Occipital lobe (tissue), 2 donors: ENCODE results near the gene JAM2. TPM values are rescaled to one million over a fixed set of nuclear protein-coding genes. Genes with fewer than 3 reads are reported as not detected.
"Not testable (repeated sequence)": the region's sequence is repeated elsewhere in the genome, so short reads cannot be mapped to it uniquely, and the experiment has no call there.

Experiments used
- DNase-seq: peaks from one replicate; lab custom pipeline; 2025; lab: John Stamatoyannopoulos, UW
- total RNA-seq: library from RNA; depleted of rRNA; stranded (reverse); fragments of >200 nt; gene quantifications from one replicate; pipeline ENCODE4 v1.2.3, GENCODE V29; 2014

JAM2 gene
- total RNA-seq, 1 donor from 2014 or later: 22.3 TPM

- DNase-seq: no peak
Observed at GRCh38 chr21:25646474-25646873, 7.4 kb downstream of the JAM2 start.

GRCh38 chr21:25647647-25648046 is 8.6 kb downstream of the JAM2 start:
- DNase-seq: no peak

- no peak for DNase-seq
Observed at GRCh38 chr21:25649146-25649545, 10.1 kb downstream of the JAM2 start.

GRCh38 chr21:25656412-25656811 is 17.4 kb downstream of the JAM2 start:
- DNase-seq: no peak

- no peak for DNase-seq
Observed at GRCh38 chr21:25657140-25657539, 18.1 kb downstream of the JAM2 start.

- no peak for DNase-seq
Observed at GRCh38 chr21:25658427-25659035, 19.5 kb downstream of the JAM2 start.

GRCh38 chr21:25660233-25660632 is 21.2 kb downstream of the JAM2 start:
- DNase-seq: no peak

GRCh38 chr21:25664491-25664931 is 25.5 kb downstream of the JAM2 start:
- DNase-seq: no peak

- no peak for DNase-seq
Observed at GRCh38 chr21:25670726-25671125, 31.7 kb downstream of the JAM2 start.

GRCh38 chr21:25676451-25676850 is 37.4 kb downstream of the JAM2 start:
- DNase-seq: no peak

GRCh38 chr21:25682382-25682781 is 43.3 kb downstream of the JAM2 start:
- DNase-seq: no peak

- DNase-seq: no peak
Observed at GRCh38 chr21:25687787-25688186, 48.7 kb downstream of the JAM2 start.

- DNase-seq: no peak
Observed at GRCh38 chr21:25688275-25689155, 49.5 kb downstream of the JAM2 start.

- DNase-seq: no peak
Observed at GRCh38 chr21:25689226-25689625, 50.2 kb downstream of the JAM2 start.

- no peak for DNase-seq
Observed at GRCh38 chr21:25691976-25692375, 52.9 kb downstream of the JAM2 start.

- DNase-seq: not testable (repeated sequence)
Observed at GRCh38 chr21:25695461-25695860, 56.4 kb downstream of the JAM2 start.

- DNase-seq: no peak
Observed at GRCh38 chr21:25700741-25701140, 61.7 kb downstream of the JAM2 start.

- DNase-seq: no peak
Observed at GRCh38 chr21:25701529-25701928, 62.5 kb downstream of the JAM2 start.

- no peak for DNase-seq
Observed at GRCh38 chr21:25708467-25709065, 69.5 kb downstream of the JAM2 start.

- no peak for DNase-seq
Observed at GRCh38 chr21:25709684-25710265, 70.7 kb downstream of the JAM2 start.

- DNase-seq: no peak
Observed at GRCh38 chr21:25710550-25710949, 71.5 kb downstream of the JAM2 start.

- DNase-seq: not testable (repeated sequence)
Observed at GRCh38 chr21:25714066-25714465, 75.0 kb downstream of the JAM2 start.
